ENCODE measurements around the gene KCNJ4. TPM values are rescaled to one million over a fixed set of nuclear protein-coding genes. Genes with fewer than 3 reads are reported as not detected.

Gene KCNJ4
- total RNA-seq, 6 experiments from 2014 or later: not detected

- Mint-ChIP-seq H3K4me3 (no peak overlapping the region), H3K27me3 (ENCODE audit: insufficient read depth) (peaks cover 67% of the 10 kb centered on the region), H3K27ac (no peak overlapping the region), H3K36me3 (ENCODE audit: low read depth) (no peaks in the 10 kb centered on the region), H3K4me1 (ENCODE audit: low read depth) (no peaks in the 10 kb centered on the region), H3K9me3 (no peaks in the 10 kb centered on the region)
- no peak for TF ChIP-seq CTCF (IDR thresholded peaks at IDR 0.05)
- no peak for DNase-seq
Observed at GRCh38 chr22:38455530-38456271, 702 bp upstream of the KCNJ4 start.

DNA sequence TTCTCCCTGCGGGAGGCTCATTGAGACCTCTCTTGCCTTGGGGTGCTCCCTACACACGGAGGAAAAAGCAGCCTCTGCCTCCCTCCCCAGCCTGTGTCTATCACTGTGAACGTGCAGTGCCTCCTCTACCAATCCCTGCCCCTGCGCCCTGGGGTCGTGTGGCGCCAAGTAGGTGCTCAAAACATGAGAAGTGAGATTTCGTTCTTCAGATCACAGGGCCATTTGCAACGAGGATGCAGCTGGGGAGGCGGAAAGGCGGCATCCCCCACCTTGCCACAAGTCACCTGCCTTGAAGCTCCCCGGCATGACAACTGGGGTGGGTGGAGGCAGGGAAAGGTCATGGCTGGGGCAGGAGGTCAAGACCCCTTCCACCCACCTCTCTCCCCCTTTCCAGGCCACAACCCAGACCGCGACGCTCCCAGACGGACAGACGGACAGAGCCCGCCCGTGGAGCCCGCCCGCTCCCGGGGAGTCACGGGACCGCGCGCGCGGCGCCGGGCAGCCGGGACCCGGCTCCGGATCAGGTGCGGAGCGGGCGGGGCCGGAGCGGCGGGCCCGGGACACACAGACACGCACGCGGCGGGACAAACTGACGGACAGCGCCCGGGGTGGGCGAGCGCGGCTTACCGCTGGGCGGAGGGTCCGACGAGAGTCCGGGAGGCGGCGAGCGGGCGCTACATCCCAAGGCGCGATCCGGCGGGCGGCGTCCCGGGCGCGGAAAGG lies 485 bp downstream of the KCNJ4 start:
- no peak for TF ChIP-seq CTCF (IDR thresholded peaks at IDR 0.05)
- no peak overlapping the region for H3K27ac Mint-ChIP-seq
- H3K27me3 Mint-ChIP-seq (ENCODE audit: insufficient read depth): peaks cover 72% of the 10 kb centered on the region
- no peaks in the 10 kb centered on the region for H3K9me3 Mint-ChIP-seq
- no peaks in the 10 kb centered on the region; the same call in 1 of the 2 replicates for H3K4me1 Mint-ChIP-seq (ENCODE audit: low read depth)
- no peak for DNase-seq
- H3K4me3 Mint-ChIP-seq: no peak overlapping the region
- no peaks in the 10 kb centered on the region for H3K36me3 Mint-ChIP-seq (ENCODE audit: low read depth)

GRCh38 chr22:38453996-38454352 lies 1.0 kb downstream of the KCNJ4 start:
- Mint-ChIP-seq H3K4me1 (ENCODE audit: low read depth) (no peaks in the 10 kb centered on the region; the same call in 1 of the 2 replicates), H3K36me3 (ENCODE audit: low read depth) (no peaks in the 10 kb centered on the region), H3K4me3 (no peak overlapping the region), H3K27ac (no peak overlapping the region), H3K9me3 (no peaks in the 10 kb centered on the region), H3K27me3 (ENCODE audit: insufficient read depth) (peaks cover 68% of the 10 kb centered on the region)
- no peak for DNase-seq
- TF ChIP-seq CTCF (IDR thresholded peaks at IDR 0.05): no peak

- Mint-ChIP-seq H3K4me1 (ENCODE audit: low read depth) (no peaks in the 10 kb centered on the region; the same call in 1 of the 2 replicates), H3K27ac (no peak overlapping the region), H3K36me3 (ENCODE audit: low read depth) (no peaks in the 10 kb centered on the region), H3K9me3 (no peaks in the 10 kb centered on the region), H3K4me3 (no peak overlapping the region), H3K27me3 (ENCODE audit: insufficient read depth) (peaks cover 61% of the 10 kb centered on the region)
- no peak for DNase-seq
- no peak for TF ChIP-seq CTCF (IDR thresholded peaks at IDR 0.05)
Observed at GRCh38 chr22:38453066-38453672, 1.8 kb downstream of the KCNJ4 start.

DNA sequence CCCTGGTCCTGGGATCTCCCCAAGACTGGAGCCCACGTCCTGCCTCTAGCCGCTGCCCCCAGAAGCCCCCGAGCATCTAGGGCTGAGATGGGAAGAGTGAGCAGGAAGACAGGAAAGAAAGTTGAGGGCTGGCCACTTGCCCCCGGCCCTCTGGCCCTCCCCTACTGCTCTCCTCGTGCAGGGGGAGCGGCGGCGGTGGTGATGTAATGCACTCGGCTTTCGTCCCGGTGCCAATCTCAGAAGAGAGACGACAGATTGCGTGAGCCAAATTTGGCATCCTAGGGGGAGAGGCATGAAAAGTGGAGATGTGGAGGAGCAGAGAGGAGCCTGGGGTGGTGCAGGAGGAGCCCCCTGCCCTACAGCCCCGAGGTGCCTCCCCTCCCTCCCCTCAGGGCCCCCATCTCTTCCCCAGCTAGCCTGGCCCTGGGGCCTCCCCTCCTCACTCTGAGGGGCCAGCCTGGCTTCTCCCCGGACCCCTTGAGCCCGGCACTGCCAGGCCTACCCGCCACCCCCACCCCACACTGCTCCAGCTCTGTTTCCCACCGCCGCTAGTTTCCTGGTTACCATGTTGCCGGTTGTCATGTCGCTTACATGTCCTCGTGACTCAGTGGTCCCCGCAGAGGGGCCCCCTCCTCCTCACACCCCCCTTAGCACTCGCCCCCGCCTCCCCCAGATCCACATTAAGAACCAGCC lies 2.5 kb downstream of the KCNJ4 start:
- Mint-ChIP-seq H3K9me3 (no peaks in the 10 kb centered on the region), H3K27me3 (ENCODE audit: insufficient read depth) (peaks cover 56% of the 10 kb centered on the region), H3K4me1 (ENCODE audit: low read depth) (no peaks in the 10 kb centered on the region; the same call in 1 of the 2 replicates), H3K4me3 (no peak overlapping the region), H3K36me3 (ENCODE audit: low read depth) (no peaks in the 10 kb centered on the region), H3K27ac (no peak overlapping the region)
- TF ChIP-seq CTCF (IDR thresholded peaks at IDR 0.05): no peak
- no peak for DNase-seq

Measured in HFFc6 (cell line).